Spinal cord (tissue), 10 donors: ENCODE results near the gene COX4I1. TPM values are rescaled to one million over a fixed set of nuclear protein-coding genes. Genes with fewer than 3 reads are reported as not detected.

Experiments used
- DNase-seq, 6 donors: peaks; one replicate each; pipeline versions ENCODE4 v3.0.0 to v3.0.0-alpha.2; 2013 to 2015; ENCODE audit warnings: low spot score in 6 of 6, low read depth in 4 of 6
- H3K27ac ChIP-seq: one replicate; pipeline ENCODE4 v1.5.1; 2013; ENCODE audit warnings: low read depth, low read length, control low read depth
- H3K27me3 ChIP-seq: one replicate; pipeline ENCODE4 v1.6.1; 2013; ENCODE audit warnings: low read length; ENCODE audit not compliant: control insufficient read depth, insufficient read depth
- H3K36me3 ChIP-seq: one replicate; pipeline ENCODE4 v1.6.1; 2013; ENCODE audit warnings: low read length; ENCODE audit not compliant: control insufficient read depth, insufficient read depth
- H3K4me1 ChIP-seq: one replicate; pipeline ENCODE4 v1.6.1; 2013; ENCODE audit warnings: low read length; ENCODE audit not compliant: control insufficient read depth, insufficient read depth
- H3K4me3 ChIP-seq: one replicate; pipeline ENCODE4 v1.5.1; 2013; ENCODE audit warnings: low read depth, low read length, control low read depth
- H3K9me3 ChIP-seq: one replicate; pipeline ENCODE4 v1.6.1; 2013; ENCODE audit warnings: low read length; ENCODE audit not compliant: control insufficient read depth, insufficient read depth
- WGBS: methylation state at CpG from one replicate; pipeline ENCODE4 v1.1.5; 2013; ENCODE audit warnings: missing lambda C conversion rate; ENCODE audit not compliant: insufficient coverage; 5-methylcytosine and 5-hydroxymethylcytosine counted together
- polyA plus RNA-seq, 2 donors: library from polyadenylated mRNA; unstranded; fragments of 120-200 nt; gene quantifications; one replicate each; pipeline ENCODE4 v1.2.1, GENCODE V29; 2013; ENCODE audit not compliant: insufficient read length in 2 of 2
- total RNA-seq, 2 donors: library from RNA; depleted of rRNA in 1 of 2; stranded (reverse); fragments of 120-200 nt in 1 of 2; fragments of >200 nt in 1 of 2; gene quantifications; one replicate each; pipeline versions ENCODE4 v1.2.3 to v1.2.4, GENCODE V29; 2013 to 2014
- donor health status: healthy.

COX4I1 gene
- total and polyA plus RNA-seq, 4 donors: 212 to 556 (median 515) TPM

- Histone ChIP-seq H3K9me3 (no peaks in the 10 kb centered on the region), H3K4me1 (peaks cover 18% of the 10 kb centered on the region), H3K27me3 (peaks cover 5% of the 10 kb centered on the region), H3K4me3 (no peak overlapping the region), H3K36me3 (no peaks in the 10 kb centered on the region), H3K27ac (no peak overlapping the region)
- 3% methylated on average over 10 of the region's 10 CpGs for WGBS
- peak in 2 of 6 donors; percentile 69 to 72 for DNase-seq
Observed at GRCh38 chr16:85819245-85819644, 19.8 kb downstream of the COX4I1 start.

GRCh38 chr16:85819771-85820170 lies 20.3 kb downstream of the COX4I1 start:
- WGBS: 33% methylated on average over 6 of the region's 6 CpGs

GRCh38 chr16:85820604-85821372 lies 21.3 kb downstream of the COX4I1 start:
- 74% methylated on average over 19 of the region's 22 CpGs for WGBS
- Histone ChIP-seq H3K27ac (no peak overlapping the region), H3K27me3 (peaks cover 5% of the 10 kb centered on the region), H3K9me3 (no peaks in the 10 kb centered on the region), H3K4me3 (no peak overlapping the region), H3K36me3 (no peaks in the 10 kb centered on the region), H3K4me1 (peaks cover 18% of the 10 kb centered on the region)
- DNase-seq: peak in 1 of 6 donors; percentile 4

More at GRCh38 chr16:85819771-85820170, 20.3 kb downstream of the COX4I1 start:
- Histone ChIP-seq H3K27ac (no peak overlapping the region), H3K9me3 (no peaks in the 10 kb centered on the region), H3K4me1 (peaks cover 18% of the 10 kb centered on the region), H3K36me3 (no peaks in the 10 kb centered on the region), H3K4me3 (no peak overlapping the region), H3K27me3 (peaks cover 5% of the 10 kb centered on the region)
- peak in 2 of 6 donors; percentile 70 to 73 for DNase-seq

- 5% methylated on average over 21 of the region's 27 CpGs for WGBS
- peaks cover 18% of the 10 kb centered on the region for H3K4me1 ChIP-seq
- H3K4me3 ChIP-seq: no peak overlapping the region
- H3K9me3 ChIP-seq: no peaks in the 10 kb centered on the region
- no peaks in the 10 kb centered on the region for H3K36me3 ChIP-seq
- DNase-seq: peak in 4 of 6 donors; percentile 42 to 92 (median 72)
- no peak overlapping the region for H3K27ac ChIP-seq
- peaks cover 5% of the 10 kb centered on the region for H3K27me3 ChIP-seq
Observed at GRCh38 chr16:85821390-85822135, 22.1 kb downstream of the COX4I1 start.

- DNase-seq: no peak
- H3K27me3 ChIP-seq: peaks cover 5% of the 10 kb centered on the region
- no peak overlapping the region for H3K4me3 ChIP-seq
- no peaks in the 10 kb centered on the region for H3K9me3 ChIP-seq
- WGBS: 89% methylated on average over 11 of the region's 12 CpGs
- no peaks in the 10 kb centered on the region for H3K36me3 ChIP-seq
- H3K4me1 ChIP-seq: peaks cover 18% of the 10 kb centered on the region
- no peak overlapping the region for H3K27ac ChIP-seq
Observed at GRCh38 chr16:85822145-85822544, 22.6 kb downstream of the COX4I1 start.

- no peaks in the 10 kb centered on the region for H3K9me3 ChIP-seq
- H3K36me3 ChIP-seq: no peaks in the 10 kb centered on the region
- H3K4me3 ChIP-seq: no peak overlapping the region
- H3K4me1 ChIP-seq: peaks cover 18% of the 10 kb centered on the region
- H3K27ac ChIP-seq: no peak overlapping the region
- 100% methylated on average over 1 of the region's 1 CpG for WGBS
- H3K27me3 ChIP-seq: peaks cover 5% of the 10 kb centered on the region
- no peak for DNase-seq
Observed at GRCh38 chr16:85823328-85823920, 23.9 kb downstream of the COX4I1 start.

GRCh38 chr16:85824161-85825135 lies 25.0 kb downstream of the COX4I1 start:
- Histone ChIP-seq H3K4me3 (no peak overlapping the region), H3K27ac (no peak overlapping the region), H3K9me3 (no peaks in the 10 kb centered on the region), H3K4me1 (peaks cover 16% of the 10 kb centered on the region), H3K36me3 (no peaks in the 10 kb centered on the region), H3K27me3 (peaks cover 5% of the 10 kb centered on the region)
- DNase-seq: no peak
- 87% methylated on average over 19 of the region's 20 CpGs for WGBS

GRCh38 chr16:85825326-85825725 lies 25.8 kb downstream of the COX4I1 start:
- Histone ChIP-seq H3K27me3 (peaks cover 3% of the 10 kb centered on the region), H3K4me3 (no peak overlapping the region), H3K27ac (no peak overlapping the region), H3K36me3 (no peaks in the 10 kb centered on the region), H3K4me1 (peaks cover 11% of the 10 kb centered on the region), H3K9me3 (no peaks in the 10 kb centered on the region)
- DNase-seq: no peak
- 79% methylated on average over 9 of the region's 9 CpGs for WGBS
